ENCODE data around the gene PPM1L.
"Not testable (repeated sequence)": the region's sequence is repeated elsewhere in the genome, so short reads cannot be mapped to it uniquely, and the experiment has no call there.

PPM1L gene

DNA sequence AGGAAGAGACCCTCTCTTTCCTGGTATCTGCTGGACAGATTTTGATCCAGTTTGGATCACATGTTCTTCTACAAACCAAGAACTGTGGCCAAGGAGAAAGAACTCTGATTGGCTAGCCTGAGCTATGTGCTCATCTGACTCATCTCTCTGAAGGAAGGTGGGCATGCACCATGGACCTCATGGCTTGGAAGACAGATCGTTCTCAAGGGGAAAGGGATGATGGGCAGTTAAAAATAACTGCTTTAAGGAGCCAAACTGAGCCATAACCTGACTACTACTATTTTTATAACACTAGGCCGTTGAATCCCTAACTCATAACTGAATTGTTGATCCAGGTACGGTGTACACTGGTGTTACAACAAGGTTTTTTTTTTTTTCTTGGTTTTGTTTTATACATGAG, 236.7 kb downstream of the PPM1L start:
- ATAC-seq = no peak

DNA sequence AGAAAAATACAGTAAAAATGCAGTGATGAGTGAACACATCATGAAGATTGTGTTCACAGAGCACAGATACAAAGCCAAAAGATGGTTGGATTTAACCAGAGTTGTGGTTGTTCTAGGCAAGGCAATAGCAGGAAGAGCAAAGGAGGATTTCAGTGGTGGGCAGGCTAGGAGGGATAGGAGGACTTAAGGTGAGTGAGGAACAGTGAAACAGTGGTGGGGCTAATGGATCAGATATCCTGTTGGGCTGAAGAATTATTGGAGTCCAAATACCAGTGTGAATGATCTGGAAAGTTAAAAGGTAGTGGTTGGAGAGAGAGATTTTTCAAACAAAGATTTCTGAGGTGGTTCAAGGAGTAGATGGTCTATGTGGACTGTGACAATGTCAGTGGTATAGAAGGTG, 240.8 kb downstream of the PPM1L start:
- ATAC-seq = no peak

DNA sequence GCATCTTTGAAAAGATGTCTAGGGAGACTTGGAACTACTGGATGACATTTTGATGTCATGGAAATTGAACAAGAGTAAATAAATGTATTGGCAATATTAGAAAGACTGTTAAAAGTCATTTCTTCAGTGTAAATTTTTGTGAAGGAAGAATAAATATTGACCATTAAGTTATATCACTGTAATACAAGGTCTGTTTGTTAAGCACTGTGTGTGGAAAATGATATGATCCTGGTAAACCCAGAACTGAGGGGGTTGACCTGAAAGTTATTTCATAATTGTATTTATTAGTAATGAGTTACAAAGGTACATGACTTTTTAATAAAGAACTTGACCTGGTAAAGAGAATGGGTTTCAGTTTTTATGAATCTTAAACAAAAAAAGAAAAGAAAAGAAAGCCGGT, 242.6 kb downstream of the PPM1L start:
- no peak for ATAC-seq

DNA sequence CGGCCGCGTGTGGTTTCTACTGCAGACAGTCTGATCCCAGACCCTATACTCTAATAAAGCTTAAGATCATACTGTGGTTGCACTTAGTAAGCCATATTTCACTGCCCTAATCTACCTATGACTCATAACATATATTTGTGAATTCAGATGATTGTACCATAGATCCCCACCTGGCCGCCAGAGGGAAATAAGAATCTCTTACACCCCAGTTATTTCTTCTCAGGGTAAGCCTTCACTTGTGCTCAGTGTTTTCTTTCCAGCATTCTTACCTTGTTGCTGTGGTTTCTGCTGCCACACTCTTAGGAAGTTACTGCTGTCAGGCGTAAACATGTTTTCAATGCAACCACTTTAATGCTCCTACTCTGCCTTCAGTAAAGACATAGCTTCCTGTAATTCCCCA, 243.2 kb downstream of the PPM1L start:
- no peak for ATAC-seq

DNA sequence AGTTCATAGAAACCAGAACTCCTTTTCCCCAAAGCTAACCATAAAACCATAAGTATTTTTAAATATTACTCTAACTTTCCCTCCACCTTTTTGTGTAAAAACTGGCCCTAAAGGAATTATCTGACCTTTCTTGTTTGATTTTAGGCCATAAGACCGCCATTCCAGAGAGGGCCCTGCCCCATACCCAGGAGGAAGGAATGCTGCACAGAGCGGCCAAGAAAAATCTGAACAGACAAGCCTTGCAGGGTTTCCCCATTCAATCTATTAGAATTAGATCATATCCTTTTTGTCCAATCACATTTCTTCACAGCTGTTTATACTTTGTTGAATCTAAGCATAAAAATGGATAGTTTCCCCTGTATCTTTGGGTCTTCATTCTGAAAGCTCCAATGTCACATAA, 252.1 kb downstream of the PPM1L start:
- ATAC-seq = no peak

DNA sequence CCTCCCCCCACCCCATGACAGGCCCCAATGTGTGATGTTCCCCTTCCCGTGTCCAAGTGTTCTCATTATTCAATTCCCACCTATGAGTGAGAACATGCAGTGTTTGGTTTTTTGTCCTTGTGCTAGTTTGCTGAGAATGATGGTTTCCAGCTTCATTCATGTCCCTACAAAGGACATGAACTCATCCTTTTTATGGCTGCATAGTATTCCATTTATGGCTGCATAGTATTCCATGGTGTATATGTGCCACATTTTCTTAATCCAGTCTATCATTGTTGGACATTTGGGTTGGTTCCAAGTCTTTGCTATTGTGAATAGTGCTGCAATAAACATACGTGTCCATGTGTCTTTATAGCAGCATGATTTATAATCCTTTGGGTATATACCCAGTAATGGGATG, 254.1 kb downstream of the PPM1L start:
- ATAC-seq = not testable (repeated sequence)

DNA sequence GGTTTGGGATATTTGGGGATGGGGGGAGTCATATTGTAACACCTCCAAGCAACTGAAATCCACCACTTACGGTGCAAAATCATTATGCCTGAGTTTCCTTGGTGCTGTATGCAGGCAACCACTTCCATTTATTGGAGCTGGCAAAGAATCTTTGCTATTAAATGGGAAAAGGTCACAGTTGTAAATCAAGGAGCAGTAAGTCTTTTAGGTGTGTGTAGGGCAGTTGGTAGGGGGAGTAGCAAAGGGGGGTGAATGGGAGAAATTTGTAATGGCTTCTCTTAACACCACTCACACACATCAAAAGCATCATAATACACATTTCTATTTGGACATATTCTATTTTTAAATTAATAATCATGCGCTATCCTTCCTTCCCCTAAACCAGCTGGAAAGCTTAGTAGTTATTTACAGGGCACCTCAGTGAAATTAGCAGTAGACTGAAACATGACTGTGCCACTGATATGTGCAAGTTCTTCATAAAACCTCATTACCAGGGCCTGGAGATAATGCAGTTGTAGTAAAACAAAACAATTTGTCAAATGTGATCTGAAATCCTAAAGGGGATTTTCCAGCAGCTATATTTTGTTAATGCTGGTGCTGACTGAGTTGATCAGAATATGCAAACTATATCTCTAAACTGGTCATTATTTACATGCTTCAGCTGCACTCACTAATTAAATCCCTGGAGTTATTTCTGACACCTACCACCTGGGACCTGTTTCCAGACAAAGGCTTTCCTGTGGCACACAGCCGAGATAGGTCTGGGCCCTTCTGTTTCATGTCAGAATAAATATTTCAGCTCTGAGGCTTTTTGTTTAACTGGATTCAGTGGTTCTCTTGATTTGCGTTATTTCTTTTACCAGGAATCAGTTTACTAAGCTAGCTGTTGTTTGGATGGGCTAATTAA, 259.1 kb downstream of the PPM1L start:
- no peak for ATAC-seq

DNA sequence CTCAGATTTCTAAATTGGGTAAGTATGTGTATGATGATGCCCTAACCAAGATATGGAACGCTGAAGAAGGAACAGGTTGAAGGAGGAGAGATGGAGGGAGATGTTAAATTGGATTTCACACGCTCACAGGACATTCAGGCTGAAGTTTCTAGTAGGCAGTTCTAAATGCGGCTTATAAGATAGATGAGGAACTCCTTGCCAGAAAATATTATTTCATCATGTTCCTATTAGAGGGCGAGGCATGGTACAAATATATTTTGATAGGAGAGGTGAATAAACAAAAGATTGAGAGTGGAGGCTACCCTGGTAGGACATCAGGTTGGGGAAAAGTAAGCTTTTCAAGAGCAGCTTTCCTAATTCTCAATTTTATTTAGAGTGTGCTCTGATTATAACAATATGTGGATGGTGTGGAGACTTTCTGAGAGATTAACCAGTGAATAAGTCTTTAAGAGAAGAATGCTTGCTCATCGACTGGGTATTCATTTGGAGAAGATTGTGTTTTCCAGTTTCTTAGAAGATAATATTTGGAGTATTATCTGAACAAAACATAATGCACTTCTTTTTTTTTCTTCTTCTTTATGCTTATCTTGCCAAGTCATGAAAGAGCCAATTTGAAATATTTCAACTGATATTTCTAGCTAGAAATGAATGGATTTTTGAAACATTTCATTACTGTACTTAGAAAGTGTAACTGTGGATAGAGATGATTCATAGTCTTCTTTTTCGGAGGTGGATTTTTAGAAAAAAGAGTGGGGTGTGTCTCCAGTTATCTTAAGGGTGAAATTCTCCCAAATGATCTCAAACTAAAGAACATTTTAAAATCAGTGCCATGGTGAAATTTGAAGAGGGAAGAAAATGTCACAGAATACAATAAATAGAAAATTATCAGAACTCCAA, 260.6 kb downstream of the PPM1L start:
- no peak for ATAC-seq

DNA sequence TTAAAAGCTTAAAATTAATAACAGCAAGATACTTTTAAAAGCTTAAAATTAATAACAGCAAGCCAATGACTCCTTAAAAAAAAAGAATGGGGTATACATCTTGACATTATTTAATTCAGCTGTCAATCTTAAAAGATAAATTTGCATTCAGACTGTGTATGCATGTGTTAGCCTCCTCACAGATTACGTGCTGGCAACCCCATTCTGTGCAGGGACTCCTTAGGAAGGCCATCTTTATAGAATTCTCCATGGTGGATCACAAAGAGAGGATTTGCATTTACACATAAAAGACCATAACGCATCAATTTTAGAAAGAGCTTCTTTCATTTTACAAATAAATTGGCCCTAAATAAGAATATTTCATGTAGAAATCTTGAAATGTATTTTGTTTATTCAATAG, 261.9 kb downstream of the PPM1L start:
- no peak for ATAC-seq

DNA sequence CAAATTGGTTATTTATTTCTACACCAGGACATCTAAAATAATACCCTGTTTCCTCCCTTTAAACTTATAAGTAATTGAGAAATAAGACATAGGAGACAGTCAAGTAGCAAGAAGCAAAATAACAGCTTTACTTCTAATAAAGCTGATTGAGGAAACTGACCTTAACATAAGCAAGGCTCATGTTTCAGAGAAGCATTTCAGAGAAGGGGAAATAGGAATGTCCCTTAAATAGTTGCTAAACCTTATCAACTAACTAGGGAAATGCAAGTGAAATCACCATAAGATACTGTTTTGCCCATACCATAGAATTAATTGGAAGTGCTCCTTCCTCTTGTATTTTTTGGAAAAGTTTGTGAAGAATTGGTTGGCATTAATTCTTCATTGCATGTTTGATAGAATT, 264.2 kb downstream of the PPM1L start:
- ATAC-seq = no peak

DNA sequence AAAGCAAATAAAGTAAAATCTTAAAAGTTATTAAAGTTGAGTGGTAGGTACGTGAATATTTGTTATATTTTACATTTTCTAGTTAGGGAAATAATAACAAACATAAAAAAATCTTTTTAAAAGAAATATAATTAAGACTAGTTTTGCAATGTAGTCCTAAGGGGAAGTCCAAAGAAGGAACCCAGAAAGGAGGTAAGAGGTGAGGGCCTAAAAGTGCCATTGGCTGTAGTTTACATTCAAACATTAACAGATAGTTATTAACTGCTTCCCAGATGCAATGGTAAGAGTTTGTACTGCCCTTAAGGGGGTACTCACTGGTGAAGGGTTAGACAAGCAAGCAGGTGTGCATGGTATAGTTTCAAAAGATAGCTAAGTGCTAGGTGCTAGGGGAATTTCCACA, 269.9 kb downstream of the PPM1L start:
- no peak for ATAC-seq

DNA sequence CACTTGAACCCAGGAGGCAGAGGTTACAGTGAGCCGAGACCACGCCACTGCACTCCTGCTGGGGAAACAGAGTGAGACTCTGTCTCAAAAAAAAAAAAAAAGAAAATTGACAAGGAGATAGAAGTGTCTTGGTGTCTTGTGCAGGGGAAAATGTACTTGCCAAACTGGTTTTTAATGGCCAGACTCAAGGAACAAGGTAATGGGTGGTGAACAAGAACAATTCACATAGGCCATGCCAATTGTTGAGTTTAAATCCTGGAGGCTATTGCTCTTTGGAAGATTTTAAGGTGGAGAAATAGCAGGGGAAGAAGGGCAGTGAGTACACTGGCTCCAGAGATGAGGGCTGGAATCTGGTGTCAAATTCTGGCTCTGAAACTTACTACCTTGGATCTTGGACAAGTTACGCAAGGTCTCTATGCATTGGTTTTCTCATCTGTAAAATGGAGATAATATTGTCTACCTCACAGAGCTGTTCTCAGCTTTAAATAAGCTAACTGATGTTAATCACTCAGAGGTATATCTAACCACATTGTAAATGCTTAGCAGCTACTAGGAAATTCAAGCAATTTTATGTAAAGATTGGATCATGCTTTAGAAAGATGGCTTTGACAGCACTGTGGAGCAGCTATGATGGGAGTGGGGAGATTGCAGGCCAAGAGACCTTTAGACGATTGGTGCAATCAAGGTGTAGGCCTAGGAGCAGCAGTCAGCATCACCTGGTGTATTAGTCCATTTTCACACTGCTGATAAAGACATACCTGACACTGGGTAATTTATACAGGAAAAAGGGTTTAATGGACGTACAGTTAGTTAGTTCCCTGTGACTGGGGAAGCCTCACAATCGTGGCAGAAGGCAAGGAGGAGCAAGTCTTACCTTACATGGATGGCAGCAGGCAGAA, 270.8 kb downstream of the PPM1L start:
- ATAC-seq = no peak

DNA sequence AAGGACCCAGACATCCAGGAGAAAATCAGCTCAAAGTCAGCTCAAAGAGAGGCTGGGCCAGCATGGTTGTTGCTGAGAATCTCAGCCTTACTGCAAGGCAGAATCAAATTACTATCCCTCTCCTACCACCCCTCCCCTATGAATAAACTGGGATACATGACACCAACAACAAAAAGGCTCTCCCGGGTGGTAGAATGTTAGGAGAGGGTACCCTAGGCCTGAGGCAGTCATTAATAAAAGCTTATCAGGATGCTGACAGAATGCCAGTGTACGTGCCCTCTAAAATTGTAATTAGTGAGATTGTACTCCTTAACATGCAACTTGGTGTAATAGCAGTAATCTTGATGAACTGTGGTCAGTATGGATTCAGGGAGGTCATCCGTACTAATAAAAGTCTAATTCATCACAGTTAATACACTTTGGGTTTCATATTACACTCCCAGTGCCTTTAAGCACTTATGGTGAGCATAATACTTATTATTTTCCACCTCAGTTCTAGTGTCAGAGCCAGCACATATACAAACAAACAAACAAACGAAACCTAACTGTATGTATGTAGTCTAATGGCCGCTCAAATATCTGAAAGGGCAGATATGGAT, 272.6 kb downstream of the PPM1L start:
- ATAC-seq = no peak

DNA sequence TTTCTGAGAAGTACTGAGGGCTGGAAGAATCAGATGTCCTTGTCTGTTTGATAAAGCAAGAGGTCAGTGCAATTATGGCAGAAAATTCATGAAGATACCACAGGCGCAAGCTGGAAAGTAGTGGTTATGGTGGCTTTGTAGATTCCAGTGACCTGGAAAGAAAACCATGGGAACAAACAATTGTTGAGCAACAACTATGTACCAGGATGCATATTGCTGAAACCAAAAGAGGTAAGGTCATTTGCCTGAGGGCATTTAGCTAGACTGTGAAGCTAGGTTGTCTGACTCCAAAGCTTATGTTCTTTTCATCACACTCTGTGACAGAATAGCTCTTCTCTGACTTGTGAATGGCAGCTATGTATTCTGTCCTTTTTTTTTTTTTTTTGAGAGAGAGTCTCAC, 275.1 kb downstream of the PPM1L start:
- ATAC-seq = no peak

DNA sequence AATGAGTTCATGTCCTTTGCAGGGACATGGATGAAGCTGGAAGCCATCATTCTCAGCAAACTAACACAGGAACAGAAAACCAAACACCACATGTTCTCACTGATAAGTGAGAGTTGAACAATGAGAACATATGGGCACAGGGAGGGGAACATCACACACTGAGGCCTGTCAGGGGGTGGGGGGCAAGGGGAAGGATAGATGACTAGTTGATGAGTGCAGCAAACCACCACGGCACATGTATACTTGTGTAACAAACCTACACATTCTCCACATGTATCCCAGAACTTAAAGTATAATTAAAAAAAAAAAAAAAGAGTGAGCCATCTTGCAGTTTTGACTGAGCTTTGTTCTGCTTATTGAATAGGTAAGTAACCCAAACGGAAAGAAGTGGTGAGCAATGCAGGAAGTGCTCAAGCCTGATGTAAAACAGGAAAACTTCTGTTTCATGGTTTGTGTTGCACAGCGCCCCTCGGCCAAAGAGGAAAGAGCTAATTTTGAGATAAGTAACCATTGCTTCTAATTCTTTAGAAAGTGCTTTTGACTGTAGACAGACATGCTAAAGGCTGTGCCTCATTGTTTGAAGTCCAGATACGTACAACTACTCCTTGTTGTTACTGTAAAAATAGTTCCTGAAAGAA, 279.0 kb downstream of the PPM1L start:
- ATAC-seq = not testable (repeated sequence)

DNA sequence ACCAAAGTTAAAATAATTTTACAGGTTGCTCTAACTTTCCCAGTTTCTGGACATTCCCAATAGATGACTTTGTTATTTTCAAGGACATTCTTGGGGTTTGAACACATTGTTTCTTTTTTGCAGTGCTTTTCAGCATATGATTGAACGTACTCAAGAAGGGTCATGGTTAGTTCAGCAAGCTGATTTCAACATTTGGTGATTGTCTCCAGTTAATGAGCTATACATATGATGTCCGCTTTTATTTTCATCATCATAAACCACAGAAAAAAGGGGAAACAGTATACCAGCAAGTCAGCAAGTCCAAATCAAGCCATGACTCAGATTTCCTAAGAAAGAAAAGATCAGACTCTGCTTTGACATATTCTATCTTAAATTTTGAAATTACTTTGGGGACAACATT, 279.7 kb downstream of the PPM1L start:
- ATAC-seq = no peak

DNA sequence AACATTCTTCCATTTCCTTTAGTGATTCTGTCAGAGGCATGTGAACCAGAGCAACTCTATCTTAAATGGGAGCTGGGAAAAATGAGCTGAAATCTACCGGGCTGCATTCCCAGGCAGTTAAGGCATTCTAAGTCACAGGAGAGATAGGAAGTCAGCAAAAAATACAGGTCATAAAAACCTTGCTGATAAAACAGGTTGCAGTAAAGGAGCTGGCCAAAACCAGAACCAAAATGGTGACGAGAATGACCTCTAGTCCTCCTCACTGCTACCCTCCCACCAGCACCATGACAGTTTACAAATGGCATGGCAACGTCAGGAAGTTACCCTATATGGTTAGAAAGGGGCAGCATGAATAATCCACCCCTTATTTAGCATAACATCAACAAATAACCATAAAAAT, 282.7 kb downstream of the PPM1L start:
- ATAC-seq = no peak

DNA sequence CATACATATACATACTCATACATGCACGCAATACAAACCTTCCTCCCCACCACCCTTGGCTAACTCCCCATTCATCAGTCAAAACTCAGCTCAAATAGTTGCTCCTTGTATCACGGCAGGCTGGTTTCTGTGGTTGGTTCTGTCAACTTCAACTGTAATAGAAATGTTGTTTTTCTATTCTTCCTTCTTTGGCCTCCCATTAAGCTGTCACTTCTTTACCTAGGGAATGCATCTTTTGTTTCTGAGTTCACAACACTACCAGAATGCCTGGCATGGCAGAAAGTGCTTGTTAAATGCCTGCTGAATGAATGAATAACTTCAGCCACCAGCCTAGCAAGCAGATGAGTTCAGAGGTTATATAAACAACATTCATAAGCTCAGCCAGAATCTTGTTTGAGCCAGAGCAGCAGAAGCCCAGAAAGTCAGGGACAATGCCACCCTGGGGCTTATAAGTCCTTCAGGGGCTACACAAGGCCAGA, 286.0 kb downstream of the PPM1L start:
- no peak for ATAC-seq

DNA sequence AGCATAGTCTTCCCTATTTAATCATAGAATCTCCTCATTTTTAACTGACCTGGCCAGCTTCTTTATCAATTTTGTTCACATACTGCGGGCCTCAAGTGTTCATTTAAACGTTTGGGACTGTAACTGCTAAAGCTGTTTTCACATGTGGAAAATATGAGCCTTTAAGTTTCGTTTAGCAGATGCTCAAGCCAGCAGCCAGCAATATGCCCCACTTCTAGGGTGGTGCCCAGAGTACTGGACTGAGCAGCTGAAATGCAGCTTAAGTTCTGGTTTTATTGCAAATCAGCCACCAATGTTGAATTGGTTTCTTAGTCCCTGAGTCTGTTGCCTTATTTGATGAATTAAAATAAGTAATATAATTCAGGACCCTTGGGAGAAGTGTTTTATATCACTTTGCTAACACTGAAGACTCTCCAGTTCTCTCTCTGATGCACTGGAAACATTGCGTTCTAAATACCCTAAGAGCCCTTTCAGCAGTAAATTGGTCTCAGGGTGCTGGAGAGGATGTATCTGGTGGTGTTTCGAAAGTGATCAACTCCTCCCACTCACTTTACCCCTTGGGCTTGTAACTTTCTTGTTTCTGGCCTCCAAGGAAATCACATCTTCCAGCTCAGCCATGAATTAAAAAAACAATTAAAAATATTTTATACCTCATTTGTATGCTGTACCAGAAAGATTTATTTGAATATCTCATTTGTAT, 287.5 kb downstream of the PPM1L start:
- no peak for ATAC-seq

DNA sequence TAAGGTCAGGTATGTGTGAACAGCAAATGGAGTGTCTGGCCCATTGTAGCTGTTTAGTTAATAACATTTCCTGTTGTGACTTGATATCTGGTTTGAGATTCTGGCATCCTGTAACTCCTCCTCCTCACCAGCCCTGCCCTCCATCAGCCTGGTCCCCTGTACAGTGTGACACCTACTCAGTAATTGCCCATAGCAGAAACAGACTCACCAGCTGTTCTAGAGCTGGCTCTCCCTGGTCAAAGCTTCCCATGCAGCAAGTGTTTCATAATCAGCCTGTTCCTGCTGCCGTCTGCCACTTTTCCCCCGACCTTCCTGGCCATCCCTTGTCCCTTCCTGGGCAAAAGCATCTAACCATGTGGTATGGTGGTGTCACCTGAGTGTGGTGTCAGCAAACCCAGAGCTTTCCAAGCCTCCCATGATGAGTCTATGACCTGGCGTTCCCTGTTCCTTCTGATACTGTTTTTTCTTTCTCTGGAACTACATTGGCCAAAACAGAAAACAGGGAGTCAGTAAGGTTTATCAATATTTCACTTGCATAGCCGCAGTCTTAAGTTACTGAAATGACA, 293.7 kb downstream of the PPM1L start:
- no peak for ATAC-seq

DNA sequence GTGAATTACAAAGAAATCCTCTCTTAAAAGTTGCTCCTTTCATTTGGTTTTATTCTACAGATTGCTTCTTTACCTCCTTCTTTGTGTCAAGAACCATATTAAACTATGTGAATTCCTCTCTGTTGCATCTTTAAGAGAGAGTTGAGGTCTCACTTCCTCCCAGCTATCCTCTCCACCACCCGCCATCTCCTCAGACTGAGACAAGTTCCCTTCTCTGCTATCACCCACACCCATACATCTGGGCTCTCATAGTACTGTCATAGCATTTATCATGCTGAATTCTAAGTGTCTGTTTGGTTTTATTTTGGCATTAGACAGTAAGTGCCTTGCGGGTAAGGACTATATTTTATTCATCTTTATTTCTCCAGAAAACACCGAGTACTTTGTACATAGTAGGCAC, 294.9 kb downstream of the PPM1L start:
- ATAC-seq = no peak

All from activated CD4-positive, CD25-positive, alpha-beta regulatory T cell treated with anti-CD3 and anti-CD28 coated beads, Interleukin-2, amount 50 U/mL, for 24 hours (primary cell).